ENCODE data around the gene PALM.
"Not testable (repeated sequence)": the region's sequence is repeated elsewhere in the genome, so short reads cannot be mapped to it uniquely, and the experiment has no call there.

The PALM gene, protein sequence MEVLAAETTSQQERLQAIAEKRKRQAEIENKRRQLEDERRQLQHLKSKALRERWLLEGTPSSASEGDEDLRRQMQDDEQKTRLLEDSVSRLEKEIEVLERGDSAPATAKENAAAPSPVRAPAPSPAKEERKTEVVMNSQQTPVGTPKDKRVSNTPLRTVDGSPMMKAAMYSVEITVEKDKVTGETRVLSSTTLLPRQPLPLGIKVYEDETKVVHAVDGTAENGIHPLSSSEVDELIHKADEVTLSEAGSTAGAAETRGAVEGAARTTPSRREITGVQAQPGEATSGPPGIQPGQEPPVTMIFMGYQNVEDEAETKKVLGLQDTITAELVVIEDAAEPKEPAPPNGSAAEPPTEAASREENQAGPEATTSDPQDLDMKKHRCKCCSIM

DNA sequence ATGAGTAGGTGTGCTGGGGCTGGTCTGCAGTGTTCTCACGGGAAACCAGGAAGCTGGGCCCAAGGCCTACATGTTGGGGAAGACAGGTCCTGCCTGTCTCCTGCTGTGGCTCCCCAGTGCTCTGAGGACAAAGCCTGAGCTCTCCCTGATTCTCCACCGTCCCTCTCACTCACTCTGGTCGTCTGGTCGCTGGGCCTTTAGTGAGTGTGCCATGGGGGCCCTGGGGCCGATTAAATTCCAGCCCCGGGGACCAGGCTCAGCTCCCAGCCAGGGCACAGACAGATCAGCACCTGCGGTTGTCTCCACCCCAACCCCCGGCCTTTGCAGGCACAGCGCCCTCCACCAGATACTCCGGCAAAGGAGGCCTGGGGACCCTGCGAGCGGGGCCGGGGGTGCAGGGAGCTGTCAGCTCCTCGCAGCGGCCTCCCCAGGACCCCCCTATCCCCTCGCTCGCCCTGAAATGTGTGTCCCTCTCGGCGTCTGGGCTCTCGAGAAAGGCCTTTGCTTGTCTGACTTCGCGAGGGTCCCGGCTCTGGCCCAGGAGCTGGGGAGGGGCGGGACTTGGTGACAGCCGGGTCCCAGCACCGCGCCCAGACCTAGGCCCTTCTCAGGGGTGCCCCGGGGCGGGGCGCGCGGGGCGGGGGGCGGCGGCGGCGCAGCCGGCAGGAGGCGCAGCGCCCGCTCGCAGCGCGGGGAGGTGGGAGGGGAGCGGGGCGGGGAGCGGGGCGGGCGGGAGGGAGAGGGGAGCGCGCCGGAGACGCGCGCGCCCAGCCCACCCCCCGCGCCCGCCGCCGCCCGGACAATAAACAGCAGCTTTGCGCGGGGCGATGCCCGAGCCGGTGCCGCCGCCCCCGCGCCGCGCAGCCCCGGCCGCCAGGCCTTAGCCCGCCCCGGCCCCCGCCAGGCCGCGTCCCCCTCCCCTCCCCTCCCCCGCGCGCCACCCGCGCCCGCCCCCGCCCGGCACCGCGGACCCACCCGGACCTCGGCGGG is at the start of gene PALM:
Gene PALM (plus strand): TSS at position 782 of the 990 bp plus-strand sequence. CDS start 212 bp downstream, outside the sequence.
- no peak for DNase-seq

GRCh38 chr19:660793-661426 is 47.8 kb upstream of the PALM start:
- DNase-seq: no peak

DNA sequence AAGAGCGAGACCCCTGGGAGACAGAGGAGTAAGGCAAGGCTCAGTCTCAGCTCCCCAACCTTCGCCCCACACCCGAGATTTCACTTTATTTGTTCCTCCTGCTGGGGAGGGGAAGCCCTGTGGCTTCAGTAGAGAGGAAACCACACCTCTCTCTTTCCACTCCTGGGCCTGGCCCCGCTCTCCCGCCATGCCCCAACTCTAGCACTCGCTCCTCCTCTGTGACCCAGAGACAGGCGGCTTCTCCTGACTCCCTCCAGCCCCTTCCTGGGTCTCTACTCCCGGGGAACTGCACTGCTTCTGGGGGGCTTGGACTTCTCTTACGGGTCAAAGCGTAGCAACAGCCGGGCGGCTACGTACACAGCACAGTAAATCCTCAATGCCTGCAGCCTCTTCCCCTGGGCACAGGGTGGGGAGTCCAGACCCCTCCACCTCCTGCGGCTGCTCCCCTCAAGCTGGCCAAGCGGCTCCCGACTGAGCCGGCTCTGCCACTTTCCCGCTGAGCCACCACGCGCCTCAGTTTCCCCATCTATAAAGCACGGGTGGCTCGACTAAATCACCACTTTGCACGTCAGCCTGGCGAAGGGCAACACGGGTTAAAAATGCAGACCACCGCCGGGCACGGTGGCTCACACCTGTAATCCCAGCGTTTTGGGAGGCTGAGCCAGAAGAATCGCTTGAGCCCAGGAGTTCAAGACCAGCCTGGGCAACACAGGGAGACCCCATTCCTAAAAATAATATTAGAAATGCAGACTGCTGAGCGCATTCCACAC is 47.1 kb upstream of the PALM start:
- DNase-seq: no peak

GRCh38 chr19:662207-662961 is 46.4 kb upstream of the PALM start:
- no peak for DNase-seq

- DNase-seq: peak; percentile 40
Measured at GRCh38 chr19:662962-663681, 45.6 kb upstream of the PALM start, which contains the start of gene RNF126. RNF126 (minus strand) TSS chr19:663214; CDS start chr19:663121, 93 bp downstream.

DNA sequence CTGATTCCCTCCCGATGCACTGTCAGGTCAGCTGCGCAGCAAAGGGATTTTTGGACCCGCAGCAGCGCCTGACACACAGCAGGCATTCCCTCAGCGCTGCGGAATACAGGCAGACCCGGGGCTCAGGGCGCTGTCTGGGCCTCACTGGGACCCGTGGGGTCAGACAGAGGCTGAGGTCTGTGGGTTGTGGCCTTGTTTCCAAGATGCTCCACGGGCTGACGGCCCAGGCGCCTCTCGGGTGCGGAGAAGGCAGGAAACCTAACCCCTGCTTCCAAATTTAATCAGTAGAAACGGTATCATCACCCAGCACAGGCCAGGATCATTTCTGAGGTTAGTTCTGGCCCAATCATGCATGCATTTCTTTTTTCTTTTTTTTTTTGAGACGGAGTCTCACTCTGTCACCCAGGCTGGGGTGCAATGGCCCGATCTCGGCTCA is 45.0 kb upstream of the PALM start:
- DNase-seq: no peak

DNA sequence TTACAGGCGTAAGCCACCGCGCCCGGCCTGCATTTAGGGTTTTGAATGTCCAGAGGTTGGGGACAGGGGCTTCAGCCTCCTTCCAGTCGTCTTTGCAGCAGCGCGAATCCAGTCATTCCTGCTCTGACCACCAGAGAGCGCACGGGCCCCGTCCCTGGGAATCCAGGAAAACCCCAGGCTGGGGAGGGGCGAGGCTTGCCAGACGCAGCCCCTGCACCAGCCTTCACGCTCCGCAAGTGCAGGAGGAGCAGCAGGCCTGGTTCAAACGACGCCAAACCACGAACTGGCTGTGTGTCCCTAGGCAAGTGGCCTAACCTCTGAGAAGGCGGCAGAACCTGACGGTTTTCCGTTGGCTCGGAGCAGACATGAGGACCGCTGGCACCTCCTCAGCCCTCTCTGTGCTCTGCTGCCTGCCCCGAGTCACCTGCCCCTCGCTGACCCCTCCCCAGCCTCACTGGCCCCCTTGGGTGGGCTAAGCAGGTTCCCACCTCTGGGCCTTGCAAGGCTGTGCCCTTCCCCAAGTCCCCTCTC is 43.8 kb upstream of the PALM start:
- DNase-seq: peak; percentile 16

DNA sequence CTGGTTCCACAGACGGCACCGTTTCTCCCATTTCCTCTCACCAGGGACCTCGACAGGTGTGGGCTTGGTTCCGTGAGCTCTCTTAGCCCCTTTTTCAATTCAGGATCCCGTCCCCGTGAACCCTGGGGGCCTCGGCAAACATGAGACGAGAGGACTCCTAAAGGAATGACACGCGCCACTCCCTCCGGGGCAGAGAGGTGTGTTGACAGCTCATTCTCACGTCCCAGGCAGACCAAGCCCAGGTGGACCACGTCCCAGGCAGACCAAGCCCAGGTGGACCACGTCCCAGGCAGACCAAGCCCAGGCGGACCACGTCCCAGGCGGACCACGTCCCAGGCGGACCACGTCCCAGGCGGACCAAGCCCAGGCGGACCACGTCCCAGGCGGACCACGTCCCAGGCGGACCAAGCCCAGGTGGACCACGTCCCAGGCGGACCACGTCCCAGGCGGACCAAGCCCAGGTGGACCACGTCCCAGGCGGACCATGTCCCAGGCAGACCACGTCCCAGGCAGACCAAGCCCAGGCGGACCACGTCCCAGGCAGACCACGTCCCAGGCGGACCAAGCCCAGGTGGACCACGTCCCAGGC is 41.7 kb upstream of the PALM start:
- DNase-seq: not testable (repeated sequence)

DNA sequence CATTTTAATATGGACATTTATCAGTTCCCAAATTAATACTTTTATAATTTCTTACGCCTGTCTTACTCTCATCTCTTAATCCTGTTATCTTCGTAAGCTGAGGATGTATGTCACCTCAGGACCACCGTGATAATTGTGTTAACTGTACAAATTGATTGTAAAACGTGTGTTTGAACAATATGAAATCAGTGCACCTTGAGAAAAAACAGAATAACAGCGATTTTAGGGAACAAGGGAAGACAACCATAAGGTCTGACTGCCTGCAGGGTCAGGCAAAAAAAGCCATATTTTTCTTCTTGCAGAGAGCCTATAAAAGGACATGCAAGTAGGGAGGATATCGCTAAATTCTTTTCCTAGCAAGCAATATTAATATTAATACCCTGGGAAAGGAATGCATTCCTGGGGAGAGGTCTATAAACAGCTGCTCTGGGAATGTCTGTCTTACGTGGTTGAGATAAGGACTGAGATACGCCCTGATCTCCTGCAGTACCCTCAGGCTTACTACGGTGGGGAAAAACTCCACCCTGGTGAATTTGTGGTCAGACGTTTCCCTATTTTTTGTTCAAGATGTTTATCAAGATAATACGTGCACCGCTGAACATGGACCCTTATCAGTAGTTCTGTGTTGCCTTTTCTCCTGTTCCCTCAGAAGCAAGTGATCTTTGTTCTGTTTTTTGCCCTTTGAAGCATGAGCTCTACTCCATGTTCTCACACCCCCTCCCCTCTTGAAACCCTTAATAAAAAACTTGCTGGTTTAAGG is 39.9 kb upstream of the PALM start:
- not testable (repeated sequence) for DNase-seq

DNA sequence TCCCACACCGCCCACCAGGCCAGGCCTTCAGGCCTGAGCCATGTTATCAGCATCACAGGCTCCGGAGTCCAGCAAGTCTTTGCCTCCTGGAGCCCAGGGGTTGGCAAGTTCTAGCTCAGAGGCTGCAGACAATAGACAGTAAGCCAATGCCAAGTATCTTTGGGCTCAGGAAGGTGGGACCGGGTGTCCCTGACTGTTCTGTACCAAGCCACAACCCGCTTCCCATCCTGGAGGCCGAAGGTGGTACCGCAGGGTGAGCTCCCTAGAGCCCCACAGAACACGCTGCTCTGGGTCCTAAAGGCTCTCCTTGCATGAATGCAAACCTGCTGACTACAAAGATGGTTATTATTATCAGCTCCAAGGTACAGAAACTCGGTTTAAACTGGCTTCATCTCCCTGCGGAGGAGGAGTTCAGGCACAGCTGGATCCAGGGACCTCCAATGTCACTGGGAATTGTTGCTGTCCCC is 38.1 kb upstream of the PALM start:
- no peak for DNase-seq

DNA sequence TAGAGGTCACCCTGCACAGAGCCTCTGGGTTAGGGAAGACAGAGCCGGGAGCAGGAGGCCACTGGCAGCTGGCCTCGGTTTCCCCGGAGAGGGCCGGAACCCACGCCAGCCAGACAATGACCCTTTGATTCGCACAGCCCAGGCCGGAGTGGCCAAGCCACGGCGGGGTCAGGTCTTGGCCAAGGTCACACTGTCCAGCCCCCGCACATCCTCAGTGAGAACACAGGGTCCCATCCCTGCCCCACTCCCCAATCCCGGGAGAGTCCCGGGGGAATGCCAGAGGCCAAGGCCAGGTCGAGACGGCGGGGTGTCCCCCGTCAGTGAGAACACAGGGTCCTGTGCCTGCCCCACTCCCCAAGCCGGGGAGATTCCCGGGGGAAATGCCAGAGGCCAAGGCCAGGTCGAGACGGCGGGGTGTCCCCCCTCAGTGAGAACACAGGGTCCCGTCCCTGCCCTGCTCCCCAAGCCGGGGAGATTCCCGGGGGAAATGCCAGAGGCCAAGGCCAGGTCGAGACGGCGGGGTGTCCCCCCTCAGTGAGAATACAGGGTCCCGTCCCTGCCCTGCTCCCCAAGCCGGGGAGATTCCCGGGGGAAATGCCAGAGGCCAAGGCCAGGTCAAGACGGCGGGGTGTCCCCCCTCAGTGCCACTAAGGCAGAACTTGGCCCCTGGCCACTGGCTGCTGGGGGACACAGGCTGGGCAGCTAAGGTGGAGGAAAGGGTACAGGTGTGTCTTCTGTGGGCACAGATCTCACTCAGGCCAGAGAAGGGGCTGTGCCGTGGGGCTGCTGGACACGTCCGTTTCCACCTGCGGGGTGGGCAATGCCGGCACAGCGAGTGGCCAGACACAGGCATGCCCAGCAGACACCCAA is 34.2 kb upstream of the PALM start:
- DNase-seq: no peak

GRCh38 chr19:676007-676338 is 32.8 kb upstream of the PALM start:
- DNase-seq: no peak

- no peak for DNase-seq
Measured at GRCh38 chr19:676339-677105, 32.2 kb upstream of the PALM start, which contains the start of gene FSTL3. FSTL3 (plus strand) TSS chr19:676392; CDS start chr19:676424, 32 bp downstream.

DNA sequence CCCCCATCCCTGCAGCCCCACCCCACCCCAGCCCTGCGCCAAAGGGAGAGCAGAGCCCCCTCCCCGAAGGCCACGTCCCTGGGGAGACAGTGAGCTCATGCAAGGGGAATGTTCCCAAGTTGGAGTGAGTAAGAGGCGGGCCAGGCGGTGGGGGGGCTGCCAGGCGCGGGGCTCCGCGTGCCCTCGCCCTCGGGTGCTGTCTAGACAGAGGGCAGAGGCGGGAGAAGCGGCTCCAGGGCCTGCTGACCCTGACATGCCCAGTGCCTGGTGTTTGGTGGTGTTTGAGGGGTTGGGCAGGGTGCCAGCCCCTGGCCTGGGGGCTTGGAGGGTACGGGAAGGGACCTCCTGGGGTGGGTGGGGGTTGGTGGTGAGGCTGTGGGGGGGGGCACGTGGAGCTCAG is 31.5 kb upstream of the PALM start:
- no peak for DNase-seq

- no peak for DNase-seq
Measured at GRCh38 chr19:677601-678436, 30.9 kb upstream of the PALM start.

DNA sequence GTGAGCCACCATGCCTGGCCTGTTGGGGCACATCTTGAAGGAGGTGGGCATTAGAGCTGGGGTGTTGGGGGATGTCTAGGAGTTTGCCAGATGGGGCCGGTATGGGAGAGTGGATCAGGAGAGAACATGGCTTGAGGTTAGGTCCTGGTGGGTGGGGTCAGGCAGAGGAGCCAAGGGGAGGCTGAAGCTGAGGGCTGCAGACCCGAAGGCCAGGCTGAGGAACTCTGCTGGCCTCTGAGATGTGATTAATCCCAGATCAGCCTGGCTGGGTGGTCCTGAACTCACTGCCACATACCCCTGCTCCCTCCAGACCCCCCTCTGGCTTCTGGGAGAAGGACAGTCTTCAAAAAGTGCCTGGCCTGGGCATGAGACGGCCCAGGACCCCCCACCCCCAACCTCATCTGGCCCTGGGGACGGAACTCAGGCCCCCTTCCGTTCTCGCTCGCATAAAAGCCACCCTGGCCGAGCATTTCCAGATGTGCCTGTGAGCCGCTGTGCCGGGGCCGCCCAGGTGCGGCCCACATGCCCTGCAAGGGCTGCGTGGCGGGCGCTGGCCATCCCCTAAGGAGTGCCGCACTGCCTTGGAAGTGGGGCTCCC is 29.8 kb upstream of the PALM start:
- DNase-seq: no peak

Data from NCI-H2081 treated with DMSO at 0.1 percent for 48 hours (cell line).